GM18951 (cell line): Measurements from ENCODE around the gene SPTBN4.
"Not testable (repeated sequence)": the region's sequence is repeated elsewhere in the genome, so short reads cannot be mapped to it uniquely, and the experiment has no call there.

Experiments used
- POLR2A ChIP-seq: IDR thresholded peaks from 4 replicates; pipeline ENCODE4 v1.6.1; 2011; ENCODE audit warnings: mild to moderate bottlenecking; ENCODE audit not compliant: insufficient read length, insufficient read depth; ENCODE audit errors: extremely low read depth
- in situ Hi-C: fragments of 300-500 bp; cut with MboI; formaldehyde crosslinking; loops from one replicate; pipeline ENCODE4 v1.12.0; 2022; ENCODE audit warnings: low sequenced_read_pairs, mixed read lengths, inconsistent platforms; ENCODE audit not compliant: unreplicated experiment

SPTBN4 gene

GRCh38 chr19:40493778-40494177 is 27.0 kb downstream of the SPTBN4 start:
- in situ Hi-C loops, result no loop called here
- no peak for TF ChIP-seq POLR2A

GRCh38 chr19:40494191-40494838 is 27.5 kb downstream of the SPTBN4 start:
- no peak for TF ChIP-seq POLR2A
- in situ Hi-C loops, result no loop called here

DNA sequence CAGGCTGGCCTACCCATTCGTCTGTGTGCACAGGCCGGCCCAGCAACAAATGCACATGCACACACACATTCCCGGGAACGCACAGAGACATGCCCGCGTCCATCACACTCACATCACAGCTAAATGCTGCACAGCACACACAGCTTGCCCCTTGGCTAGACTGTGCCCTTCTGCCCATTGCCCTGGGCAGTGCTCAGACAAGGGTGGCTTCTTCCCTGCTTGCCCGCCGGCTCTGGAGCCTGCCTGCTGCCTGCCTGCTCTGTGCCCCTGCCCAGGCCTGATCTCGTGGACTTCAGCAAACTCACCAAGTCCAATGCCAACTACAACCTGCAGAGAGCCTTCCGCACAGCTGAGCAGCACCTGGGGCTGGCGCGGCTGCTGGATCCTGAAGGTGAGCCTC is 30.4 kb downstream of the SPTBN4 start:
- no peak for TF ChIP-seq POLR2A
- in situ Hi-C loops, result no loop called here

- in situ Hi-C loops, result no loop called here
Measured at GRCh38 chr19:40499320-40499719, 32.5 kb downstream of the SPTBN4 start.

GRCh38 chr19:40500678-40501530 is 34.1 kb downstream of the SPTBN4 start:
- in situ Hi-C loops, result not testable (repeated sequence)

More at GRCh38 chr19:40499320-40499719, 32.5 kb downstream of the SPTBN4 start:
- TF ChIP-seq POLR2A, result no peak

GRCh38 chr19:40501599-40501998 is 34.8 kb downstream of the SPTBN4 start:
- TF ChIP-seq POLR2A, result no peak
- in situ Hi-C loops, result no loop called here

DNA sequence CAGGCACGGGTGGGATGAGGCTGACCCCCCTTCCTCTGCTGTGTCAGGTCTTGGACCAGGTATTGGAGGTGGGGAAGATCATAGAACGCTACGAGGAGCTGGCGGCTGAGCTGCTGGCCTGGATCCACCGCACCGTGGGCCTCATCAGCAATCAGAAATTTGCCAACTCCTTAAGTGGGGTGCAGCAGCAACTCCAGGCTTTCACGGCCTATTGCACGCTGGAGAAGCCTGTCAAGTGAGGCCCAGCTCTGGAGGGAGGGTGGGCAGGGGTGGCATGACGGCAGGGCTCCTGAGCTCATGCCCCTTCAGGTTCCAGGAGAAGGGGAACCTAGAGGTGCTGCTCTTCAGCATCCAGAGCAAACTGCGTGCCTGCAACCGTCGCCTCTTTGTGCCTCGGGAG is 35.3 kb downstream of the SPTBN4 start:
- in situ Hi-C loops, result no loop called here
- no peak for TF ChIP-seq POLR2A

GRCh38 chr19:40502647-40503319 is 36.0 kb downstream of the SPTBN4 start:
- in situ Hi-C loops, result no loop called here

GRCh38 chr19:40503320-40503695 is 36.5 kb downstream of the SPTBN4 start:
- in situ Hi-C loops, result no loop called here
- no peak for TF ChIP-seq POLR2A

More at GRCh38 chr19:40502647-40503319, 36.0 kb downstream of the SPTBN4 start:
- TF ChIP-seq POLR2A, result no peak

DNA sequence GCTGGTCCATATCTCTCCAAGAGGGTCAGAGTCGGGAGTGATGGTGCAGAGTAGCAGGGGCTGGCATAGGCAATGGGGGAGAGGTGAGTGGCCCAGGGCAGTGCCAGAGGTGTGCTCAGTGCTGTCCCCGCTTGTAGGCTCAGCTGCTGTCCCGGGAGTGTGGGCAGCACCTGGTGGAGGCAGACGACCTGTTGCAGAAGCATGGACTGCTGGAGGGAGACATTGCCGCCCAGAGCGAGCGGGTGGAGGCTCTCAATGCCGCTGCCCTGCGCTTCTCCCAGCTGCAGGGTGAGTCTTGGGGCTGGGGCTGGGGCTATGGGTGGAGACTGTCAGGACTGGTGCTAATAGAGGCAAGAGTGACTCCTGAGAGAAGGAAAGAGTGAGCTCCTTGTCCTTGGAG is 39.3 kb downstream of the SPTBN4 start:
- in situ Hi-C loops, result no loop called here
- TF ChIP-seq POLR2A, result no peak

DNA sequence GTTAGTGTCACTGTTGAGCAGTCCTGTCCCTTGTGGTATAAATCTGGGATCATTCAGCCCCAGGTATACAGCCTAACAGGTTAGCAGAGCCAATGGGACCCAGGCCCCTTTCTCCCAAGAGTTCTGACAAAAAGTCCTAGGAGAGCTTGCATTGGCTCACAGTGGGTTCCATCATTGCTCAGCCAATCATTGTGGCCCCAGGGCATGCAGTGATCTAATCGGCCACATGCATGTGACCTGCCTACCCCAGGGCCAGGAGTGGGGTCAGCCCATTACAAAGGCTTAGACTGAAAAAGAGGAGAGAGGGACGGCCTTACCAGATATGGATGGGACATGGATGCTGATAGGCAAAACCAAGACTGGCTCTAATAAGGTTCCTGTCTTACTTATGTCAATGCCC is 41.1 kb downstream of the SPTBN4 start:
- no peak for TF ChIP-seq POLR2A
- in situ Hi-C loops, result no loop called here

- in situ Hi-C loops, result no loop called here
- no peak for TF ChIP-seq POLR2A
Measured at GRCh38 chr19:40508739-40509260, 42.0 kb downstream of the SPTBN4 start.

DNA sequence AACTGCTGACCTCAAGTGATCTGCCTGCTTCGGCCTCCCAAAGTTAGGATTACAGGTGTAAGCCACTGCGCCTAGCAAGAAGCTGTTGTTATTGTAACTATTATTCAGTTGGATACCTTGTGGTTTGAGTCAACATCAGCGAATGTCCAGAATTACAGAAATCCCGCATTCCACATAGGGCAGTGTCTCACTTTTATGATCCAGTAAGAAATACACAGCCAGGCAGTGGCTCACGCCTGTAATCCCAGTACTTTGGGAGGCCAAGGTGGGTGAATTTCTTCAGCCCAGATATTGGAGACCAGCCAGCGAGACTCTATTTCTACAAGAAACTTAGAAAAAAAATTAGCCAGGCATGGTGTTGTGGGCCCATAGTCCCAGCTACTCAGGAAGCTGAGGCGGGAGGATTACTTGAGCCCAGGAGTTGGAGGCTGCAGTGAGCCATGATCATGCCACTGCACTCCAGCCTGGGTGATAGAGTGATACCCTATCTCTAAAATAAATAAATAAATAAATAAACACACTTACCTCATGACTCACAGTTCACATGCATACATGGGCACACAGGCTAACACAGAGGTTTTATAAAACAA is 43.8 kb downstream of the SPTBN4 start:
- TF ChIP-seq POLR2A, result no peak
- in situ Hi-C loops, result no loop called here
